GM19395 (cell line): ENCODE measurements around the gene ZNF32.

Source experiments
- ATAC-seq: cut with Tn5 transposase; IDR thresholded peaks from one replicate; pipeline ENCODE4 v1.9.1; 2021; ENCODE audit warnings: mild to moderate bottlenecking, moderate library complexity; ENCODE audit not compliant: unreplicated experiment

Gene ZNF32

GRCh38 chr10:43681220-43681619, 32.5 kb upstream of the ZNF32 start:
- ATAC-seq, result no peak

GRCh38 chr10:43680035-43680434, 31.4 kb upstream of the ZNF32 start:
- no peak for ATAC-seq

- no peak for ATAC-seq
These were observed 30.8 kb upstream of the ZNF32 start for GRCh38 chr10:43679509-43679908.

- no peak for ATAC-seq
These were observed 30.0 kb upstream of the ZNF32 start for GRCh38 chr10:43678654-43679053.

- ATAC-seq, result no peak
These were observed 28.2 kb upstream of the ZNF32 start for GRCh38 chr10:43676901-43677300.

GRCh38 chr10:43676331-43676730, 27.6 kb upstream of the ZNF32 start:
- ATAC-seq, result no peak

GRCh38 chr10:43674553-43675210, 26.0 kb upstream of the ZNF32 start:
- ATAC-seq, result no peak

- ATAC-seq, result no peak
These were observed 24.8 kb upstream of the ZNF32 start for GRCh38 chr10:43673471-43673870.

GRCh38 chr10:43671659-43672531, 23.2 kb upstream of the ZNF32 start:
- ATAC-seq, result peak; percentile 73

- no peak for ATAC-seq
These were observed 20.7 kb upstream of the ZNF32 start for GRCh38 chr10:43669386-43669785.

GRCh38 chr10:43667761-43668386, 19.2 kb upstream of the ZNF32 start:
- ATAC-seq, result no peak

- ATAC-seq, result no peak
These were observed 18.6 kb upstream of the ZNF32 start for GRCh38 chr10:43667317-43667731.

- no peak for ATAC-seq
These were observed 17.9 kb upstream of the ZNF32 start for GRCh38 chr10:43666552-43666951.

GRCh38 chr10:43665054-43665453, 16.4 kb upstream of the ZNF32 start:
- ATAC-seq, result no peak

GRCh38 chr10:43658227-43658626, 9.5 kb upstream of the ZNF32 start:
- ATAC-seq, result no peak

GRCh38 chr10:43655311-43655710, 6.6 kb upstream of the ZNF32 start:
- no peak for ATAC-seq

- ATAC-seq, result no peak
These were observed 5.1 kb upstream of the ZNF32 start for GRCh38 chr10:43653746-43654145.

- ATAC-seq, result peak; percentile 14
These were observed 473 bp upstream of the ZNF32 start for GRCh38 chr10:43649185-43649523.

GRCh38 chr10:43648095-43648397, 635 bp downstream of the ZNF32 start:
- ATAC-seq, result no peak

- no peak for ATAC-seq
These were observed 1.1 kb downstream of the ZNF32 start for GRCh38 chr10:43647576-43647975.

GRCh38 chr10:43645866-43646265, 2.8 kb downstream of the ZNF32 start:
- ATAC-seq, result no peak

GRCh38 chr10:43644252-43644651, 4.4 kb downstream of the ZNF32 start:
- no peak for ATAC-seq
